K562 (cell line): ENCODE results near the gene TRIM65. TPM values are rescaled to one million over a fixed set of nuclear protein-coding genes. Genes with fewer than 3 reads are reported as not detected.

Experiments
- ATAC-seq: fragments of 200-7000 bp; cut with Tn5 transposase; 3 replicates; pipeline ENCODE4 v1.9.1; 2020; ENCODE audit warnings: moderate library complexity
- BruUV-seq: library from RNA; stranded (reverse); fragments of 400-500 nt; replicated peaks from 2 replicates; lab custom pipeline; 2021; lab: Mats Ljungman, UMichigan
- CTCF ChIA-PET: fragments of 300-600 bp; formaldehyde crosslinking; extraction: SDS; loops from one replicate; lab custom pipeline; 2021; ENCODE audit warnings: low intra/inter-chr PET ratio; lab: Yijun Ruan, JAX
- POLR2A ChIA-PET: fragments of 300-600, 350-650 bp; sonication (Branson Sonifier 250); formaldehyde crosslinking; extraction: SDS; loops from one replicate; lab custom pipeline; 2021; ENCODE audit warnings: antibody characterized with exemption, inconsistent platforms; lab: Yijun Ruan, JAX
- DNase-seq, 4 experiments: peaks; one replicate each; pipeline versions ENCODE4 v3.0.0 to v3.0.0-alpha.2; 2011 to 2018; ENCODE audit warnings: low spot score in 3 of 4, mixed read lengths in 3 of 4; ENCODE audit errors: extremely low read depth in 1 of 4
- FAIRE-seq: peaks from 2 replicates; lab custom pipeline; 2011; peaks lifted over from hg19 to GRCh38; lab: Jason Lieb, UNC
- H2AFZ ChIP-seq: 2 replicates; pipeline ENCODE4 v1.6.0; 2011; ENCODE audit warnings: low read depth, low read length, control low read depth, inconsistent platforms
- H3K27ac ChIP-seq: fragments of 200-600 bp; 3 replicates; pipeline ENCODE4 v1.8.0; 2011; ENCODE audit warnings: low read depth, mild to moderate bottlenecking, control low read depth, inconsistent platforms, low read length, moderate library complexity, mixed read lengths; ENCODE audit errors: extremely low read depth
- H3K27me3 ChIP-seq, 2 experiments: fragments of 300-600 bp in 1 of 2; 2 replicates in 1 of 2; 3 replicates in 1 of 2; pipeline versions ENCODE4 v1.6.0 to v1.8.0; 2011; ENCODE audit warnings: inconsistent platforms in 2 of 2, low read length in 2 of 2, mild to moderate bottlenecking in 1 of 2, mixed read lengths in 1 of 2, moderate library complexity in 1 of 2; ENCODE audit not compliant: control insufficient read depth in 2 of 2, insufficient read depth in 2 of 2
- H3K36me3 ChIP-seq: fragments of 300-600 bp; 3 replicates; pipeline ENCODE4 v1.8.0; 2011; ENCODE audit warnings: mild to moderate bottlenecking, low read length, inconsistent platforms; ENCODE audit not compliant: control insufficient read depth, insufficient read depth
- H3K4me1 ChIP-seq, 2 experiments: fragments of 200-600 bp in 1 of 2; replicated peaks in 1 of 2; 2 replicates in 1 of 2; 3 replicates in 1 of 2; pipeline versions ENCODE4 v1.5.1 to v1.8.0; 2011; ENCODE audit warnings: inconsistent platforms in 2 of 2, low read length in 2 of 2, mild to moderate bottlenecking in 1 of 2, mixed read lengths in 1 of 2, moderate library complexity in 1 of 2; ENCODE audit not compliant: control insufficient read depth in 2 of 2, insufficient read depth in 2 of 2
- H3K4me2 ChIP-seq: 2 replicates; pipeline ENCODE4 v1.6.1; 2011; ENCODE audit warnings: low read length, control low read depth, inconsistent platforms, mixed read lengths; ENCODE audit not compliant: insufficient read depth
- H3K4me3 ChIP-seq: fragments of 200-600 bp; sonication (generic), shearing (Covaris generic); 2 replicates; pipeline ENCODE4 v1.5.1; 2016; ENCODE audit warnings: control low read depth, inconsistent platforms
- H3K79me2 ChIP-seq: fragments of 200-600 bp; 3 replicates; pipeline ENCODE4 v1.8.0; 2011; ENCODE audit warnings: low read length, inconsistent platforms; ENCODE audit not compliant: control insufficient read depth, insufficient read depth
- H3K9ac ChIP-seq, 2 experiments: 2 replicates each; pipeline versions ENCODE4 v1.6.0 to v1.6.1; 2011; ENCODE audit warnings: low read depth in 2 of 2, low read length in 2 of 2, control low read depth in 1 of 2, inconsistent platforms in 1 of 2, mild to moderate bottlenecking in 1 of 2, mixed read lengths in 1 of 2; ENCODE audit not compliant: insufficient read depth in 1 of 2
- H3K9me1 ChIP-seq: one replicate; pipeline ENCODE4 v1.6.0; 2011; ENCODE audit warnings: inconsistent platforms, mild to moderate bottlenecking, low read length, moderate library complexity; ENCODE audit not compliant: control insufficient read depth, insufficient read depth
- H3K9me3 ChIP-seq: replicated peaks from 2 replicates; pipeline ENCODE4 v1.5.1; 2011; ENCODE audit warnings: low read depth, low read length, inconsistent platforms; ENCODE audit not compliant: control insufficient read depth, insufficient read depth
- H4K20me1 ChIP-seq: replicated peaks from 2 replicates; pipeline ENCODE4 v1.6.1; 2011; ENCODE audit warnings: low read length, inconsistent platforms, mixed read lengths; ENCODE audit not compliant: control insufficient read depth, insufficient read depth
- C11orf30 ChIP-seq: fragments of 450-650 bp; IDR thresholded peaks from 2 replicates; pipeline ENCODE4 v1.6.1; 2016; ENCODE audit warnings: low read depth, mild to moderate bottlenecking
- ETV1 ChIP-seq: fragments of 450-650 bp; conservative IDR thresholded peaks from 2 replicates; pipeline ENCODE4 v1.6.1; 2016; ENCODE audit warnings: missing genetic modification characterization, control low read depth, low read depth, missing compliant biosample characterization
- JUNB ChIP-seq: fragments of 450-650 bp; formaldehyde crosslinking; conservative IDR thresholded peaks from 2 replicates; pipeline ENCODE4 v1.4.0; 2020; ENCODE audit warnings: mild to moderate bottlenecking
- MYBL2 ChIP-seq, 2 experiments: fragments of 450-650 bp in 1 of 2; sonication (generic) in 1 of 2; formaldehyde crosslinking in 1 of 2; IDR thresholded peaks; 2 replicates each; pipeline versions ENCODE4 v1.6.1 to v1.8.1; 2017 to 2022; ENCODE audit warnings: borderline replicate concordance in 1 of 2, inconsistent platforms in 1 of 2, low read depth in 1 of 2, mild to moderate bottlenecking in 1 of 2, missing genetic modification reagents in 1 of 2, moderate library complexity in 1 of 2
- NBN ChIP-seq: fragments of 450-650 bp; IDR thresholded peaks from 2 replicates; pipeline ENCODE4 v1.6.1; 2016; ENCODE audit warnings: low read depth, mild to moderate bottlenecking
- NONO ChIP-seq, 2 experiments: fragments of 200-400 bp in 1 of 2; fragments of 450-650 bp in 1 of 2; formaldehyde crosslinking in 1 of 2; IDR thresholded peaks; 2 replicates each; pipeline ENCODE4 v1.6.1; 2017; ENCODE audit warnings: low read depth in 2 of 2, mild to moderate bottlenecking in 2 of 2, moderate library complexity in 2 of 2, low read length in 1 of 2
- NR1H2 ChIP-seq: sonication (generic); formaldehyde crosslinking; IDR thresholded peaks from 2 replicates; pipeline ENCODE4 v1.4.0; 2020; ENCODE audit warnings: mild to moderate bottlenecking, missing genetic modification reagents
- PCBP1 ChIP-seq: fragments of 200-400 bp; formaldehyde crosslinking; IDR thresholded peaks from 2 replicates; pipeline ENCODE4 v1.6.1; 2018; ENCODE audit warnings: mild to moderate bottlenecking, low read depth, low read length; ENCODE audit not compliant: poor library complexity, severe bottlenecking
- RFX5 ChIP-seq: IDR thresholded peaks from 2 replicates; pipeline ENCODE4 v1.6.1; 2011; ENCODE audit warnings: low read depth, mild to moderate bottlenecking, improper control_type of control experiment, low read length
- SETDB1 ChIP-seq: IDR thresholded peaks from one replicate; pipeline ENCODE4 v1.6.1; 2012; ENCODE audit warnings: low read length, control low read depth, inconsistent platforms
- SLC30A9 ChIP-seq: fragments of 250-450 bp; sonication (Bioruptor Pico); IDR thresholded peaks from 2 replicates; pipeline ENCODE4 v1.8.0; 2022; ENCODE audit warnings: mild to moderate bottlenecking, moderate library complexity
- TBP ChIP-seq: optimal IDR thresholded peaks from 2 replicates; pipeline ENCODE3; 2011; ENCODE audit warnings: low read depth, low read length, improper control_type of control experiment
- ZC3H4 ChIP-seq: sonication (generic); formaldehyde crosslinking; IDR thresholded peaks from 2 replicates; pipeline ENCODE4 v1.9.0; 2021; ENCODE audit warnings: missing genetic modification reagents, borderline replicate concordance
- ZNF165 ChIP-seq: fragments of 250-450 bp; sonication (Bioruptor Pico); IDR thresholded peaks from 2 replicates; pipeline ENCODE4 v1.4.0; 2020; ENCODE audit warnings: borderline replicate concordance
- ZNF3 ChIP-seq: fragments of 250-450 bp; sonication (Bioruptor Pico); IDR thresholded peaks from 2 replicates; pipeline ENCODE4 v1.5.0; 2021; ENCODE audit warnings: mild to moderate bottlenecking, moderate library complexity
- WGBS: fragments of 100-300 bp; shearing (Covaris generic); methylation state at CpG from one replicate; pipeline ENCODE4 v1.1.6; 2016; ENCODE audit warnings: low coverage, mixed read lengths; ENCODE audit not compliant: insufficient coverage; ENCODE audit errors: missing lambda C conversion rate; 5-methylcytosine and 5-hydroxymethylcytosine counted together
- in situ Hi-C: fragments of 300-500 bp; cut with MboI; formaldehyde crosslinking; loops from 4 replicates; pipeline ENCODE4 v1.15.0; 2018; ENCODE audit warnings: inconsistent platforms, mixed read lengths
- intact Hi-C: fragments of 100-400 bp; cut with micrococcal nuclease; formaldehyde crosslinking; loops from 2 replicates; pipeline ENCODE4 v1.14.2; 2022
- polyA plus RNA-seq, 8 experiments: library from polyadenylated mRNA; depleted of rRNA in 4 of 8; stranded (reverse) in 5 of 8; unstranded in 3 of 8; fragments of >200 nt; fragmentation: Nextera tagmentation in 2 of 8; fragmentation: Illumina TruSeq in 1 of 8; extraction: Ambion mirVana in 2 of 8; extraction: Trizol in 1 of 8; gene quantifications; 2 replicates each; pipeline versions ENCODE4 v1.2.1 to v1.2.3, GENCODE V29; 2011 to 2014; ENCODE audit warnings: inconsistent platforms in 1 of 8, missing spikeins in 1 of 8
- total RNA-seq, 7 experiments: library from RNA; depleted of rRNA in 6 of 7; stranded (reverse); fragments of >200 nt in 6 of 7; fragmentation: Illumina TruSeq in 2 of 7; extraction: Trizol in 2 of 7; gene quantifications; 2 replicates each; pipeline versions ENCODE4 v1.2.1 to v1.2.3, GENCODE V29; 2011 to 2021; ENCODE audit warnings: low replicate concordance in 1 of 7

TRIM65 gene
- total and polyA plus RNA-seq, 9 of the 15 experiments (the other 6 are each of a cell fraction or from before 2014, with no cell fraction given): 2.8 to 45.7 (median 22.9) TPM

GRCh38 chr17:75898791-75899190 is 2.0 kb upstream of the TRIM65 start:
- TF ChIP-seq ZNF3 (CRISPR knock-in tag): no peak
- TF ChIP-seq JUNB (CRISPR knock-in tag): no peak
- TF ChIP-seq SETDB1: no peak
- TF ChIP-seq C11orf30: no peak
- TF ChIP-seq NONO (IDR thresholded peaks at IDR 0.05; ENCODE audit: low read depth in 2 of 2, low read length in 1 of 2): no peak
- no peak for TF ChIP-seq RFX5
- no peak for TF ChIP-seq PCBP1
- no peak for TF ChIP-seq SLC30A9 (CRISPR knock-in tag)
- no peak for TF ChIP-seq ZC3H4 (CRISPR knock-in tag)
- TF ChIP-seq NBN: no peak
- no peak for TF ChIP-seq ZNF165 (CRISPR knock-in tag)
- TF ChIP-seq TBP: no peak
- no peak for TF ChIP-seq MYBL2 (IDR thresholded peaks at IDR 0.05; ENCODE audit: low read depth)
- TF ChIP-seq MYBL2 (CRISPR knock-in tag; IDR thresholded peaks at IDR 0.05; ENCODE audit: borderline replicate concordance): no peak
- TF ChIP-seq ETV1: no peak
- TF ChIP-seq NR1H2 (CRISPR knock-in tag): no peak
- peaks cover 41% of the 10 kb centered on the region for H3K79me2 ChIP-seq
- 95% methylated on average over 15 of the region's 16 CpGs for WGBS

More at GRCh38 chr17:75898791-75899190, 2.0 kb upstream of the TRIM65 start:
- Histone ChIP-seq H3K9me3 (no peaks in the 10 kb centered on the region), H3K4me1 (peaks cover 13 to 77% of the 10 kb centered on the region in 2 experiments; a peak in 4 of 5 replicates), H3K27me3 (no peaks in the 10 kb centered on the region), H3K9ac (peak overlapping the region in 1 of 2 experiments; percentile 69; a peak in 2 of 4 replicates), H3K27ac (no peak overlapping the region), H2AFZ (no peak overlapping the region), H3K4me2 (no peak overlapping the region), H3K4me3 (no peak overlapping the region), H4K20me1 (no peaks in the 10 kb centered on the region), H3K36me3 (peaks cover 69% of the 10 kb centered on the region; the same call in 2 of the 3 replicates), H3K9me1 (peaks cover 4% of the 10 kb centered on the region)
- intact Hi-C loops: no loop called here
- ChIA-PET CTCF (no interaction called here), POLR2A (interaction anchor here (0.6 to 15.9 kb wide), 7 partner anchors 21 to 735 kb away, joined by 3 to 169 read pairs (median 5); partner anchors contain the start of genes TRIM47 and WBP2)
- in situ Hi-C loops: no loop called here
- FAIRE-seq: no peak
- no peak for ATAC-seq
- no peak for DNase-seq
- BruUV-seq: no TSS peak
